Measurements from ENCODE around the gene ATP2B1. TPM values are rescaled to one million over a fixed set of nuclear protein-coding genes. Genes with fewer than 3 reads are reported as not detected.

The ATP2B1 gene
- polyA plus RNA-seq, 3 donors: 3.7 to 13.3 (median 5.6) TPM

- H3K27ac ChIP-seq (ENCODE audit: low read depth, low read length): no peak overlapping the region
- 96 to 98% (median 97%) methylated on average over 2 of the region's 2 CpGs for WGBS, 3 donors
These were observed 36.1 kb downstream of the ATP2B1 start for GRCh38 chr12:89672589-89672979.

GRCh38 chr12:89671469-89671868 lies 37.2 kb downstream of the ATP2B1 start:
- no peak overlapping the region for H3K27ac ChIP-seq (ENCODE audit: low read depth, low read length)
- WGBS, 3 donors: 86 to 90% (median 86%) methylated on average over 4 of the region's 4 CpGs

DNA sequence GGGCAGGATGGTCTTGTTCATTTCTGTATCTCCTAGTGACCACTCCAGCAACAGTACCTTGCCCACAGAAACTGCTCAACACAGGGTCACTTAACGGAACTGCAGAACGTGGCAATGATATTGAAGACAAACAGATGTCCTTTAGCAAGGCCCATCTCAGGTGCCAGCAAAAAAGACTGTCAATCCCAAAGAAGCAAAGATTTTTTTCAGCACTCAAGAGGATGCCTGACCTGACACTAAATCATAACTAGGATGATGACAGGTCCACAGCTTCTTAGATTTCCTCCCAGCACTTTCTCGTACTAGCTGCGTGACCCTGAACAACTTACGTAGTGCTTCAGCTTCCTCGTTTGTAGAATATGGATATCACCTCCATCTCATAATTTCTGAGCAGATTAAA lies 39.4 kb downstream of the ATP2B1 start:
- 91 to 95% (median 94%) methylated on average over 6 of the region's 6 CpGs for WGBS, 3 donors
- H3K27ac ChIP-seq (ENCODE audit: low read depth, low read length): no peak overlapping the region

DNA sequence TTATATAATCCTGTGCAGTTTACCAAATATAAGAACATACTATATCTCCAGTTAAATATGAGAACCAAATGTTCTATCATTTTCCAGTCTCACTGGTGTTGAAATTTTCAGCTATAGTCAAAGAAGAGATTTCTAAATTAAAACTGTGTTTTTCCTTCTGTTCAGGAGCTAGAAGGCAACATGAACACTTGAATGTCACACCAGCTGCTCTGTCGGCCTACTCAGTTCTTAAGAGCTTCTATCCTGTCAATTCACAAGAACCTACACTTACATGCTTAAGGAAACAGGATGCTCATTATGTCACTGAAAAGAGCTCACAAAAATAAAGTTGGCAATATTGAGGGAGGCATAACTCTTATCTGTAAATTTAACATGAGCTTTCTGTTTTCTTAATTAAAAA lies 43.1 kb downstream of the ATP2B1 start:
- H3K27ac ChIP-seq (ENCODE audit: low read depth, low read length): no peak overlapping the region
- WGBS, 3 donors: 49 to 69% (median 54%) methylated on average over 1 of the region's 1 CpG

GRCh38 chr12:89664441-89664840 lies 44.2 kb downstream of the ATP2B1 start:
- 32 to 100% (median 97%) methylated on average over 1 of the region's 1 CpG for WGBS, 3 donors
- H3K27ac ChIP-seq (ENCODE audit: low read depth, low read length): no peak overlapping the region

- 43 to 57% (median 51%) methylated on average over 4 of the region's 4 CpGs for WGBS, 3 donors
These were observed 44.9 kb downstream of the ATP2B1 start for GRCh38 chr12:89663577-89664357.

GRCh38 chr12:89662623-89663022 lies 46.0 kb downstream of the ATP2B1 start:
- H3K27ac ChIP-seq (ENCODE audit: low read depth, low read length): no peak overlapping the region

More at GRCh38 chr12:89663577-89664357, 44.9 kb downstream of the ATP2B1 start:
- no peak overlapping the region for H3K27ac ChIP-seq (ENCODE audit: low read depth, low read length)

DNA sequence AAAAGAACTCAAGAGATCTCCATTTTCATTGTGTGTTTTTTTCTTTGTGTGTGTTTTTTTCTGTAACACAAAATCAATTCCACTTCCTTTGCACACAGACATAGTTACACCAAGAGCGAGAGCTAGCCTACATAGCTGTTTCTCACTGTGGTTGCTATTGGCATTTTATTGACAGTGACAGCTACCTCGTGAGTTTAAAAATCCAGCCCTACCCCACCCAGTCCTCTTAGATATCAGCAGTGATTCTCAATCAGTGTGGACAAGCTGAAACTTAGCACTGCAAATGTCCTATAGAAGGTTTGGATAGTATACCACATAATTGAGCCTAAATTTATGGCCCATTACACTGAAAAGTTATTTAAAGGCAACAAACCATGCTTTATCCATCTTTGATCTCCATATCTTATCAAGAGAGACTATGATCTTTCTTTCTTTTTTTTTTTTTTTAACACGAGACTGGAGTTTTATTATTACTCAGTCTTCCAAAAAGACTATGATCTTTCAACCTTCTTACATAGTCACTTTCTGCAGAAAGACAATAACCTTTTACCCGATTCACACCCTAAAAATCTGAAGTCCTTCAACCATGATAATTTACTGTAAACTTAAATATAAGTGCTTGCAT lies 46.8 kb downstream of the ATP2B1 start:
- H3K27ac ChIP-seq (ENCODE audit: low read depth, low read length): no peak overlapping the region
- 83 to 85% (median 83%) methylated on average over 4 of the region's 4 CpGs for WGBS, 3 donors

DNA sequence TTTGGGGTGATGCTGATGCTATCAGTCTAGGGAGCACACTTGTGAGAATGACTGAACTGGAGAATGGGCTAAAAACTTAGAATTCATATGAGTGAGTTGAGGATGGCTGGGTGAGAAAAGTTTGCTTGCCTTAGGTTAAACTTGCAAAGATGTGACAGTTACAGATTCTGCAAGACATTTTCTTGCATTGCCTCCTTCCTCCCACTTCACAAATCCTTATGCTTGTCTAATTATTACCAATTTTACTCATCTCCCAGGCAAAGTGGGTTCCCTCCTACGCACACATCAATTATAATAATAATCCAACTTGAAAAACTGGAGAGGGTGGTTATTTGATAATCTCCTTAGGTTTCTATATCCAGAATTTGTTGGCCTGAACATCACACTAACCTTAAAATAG lies 50.9 kb downstream of the ATP2B1 start:
- WGBS, 3 donors: 89 to 100% (median 98%) methylated on average over 1 of the region's 1 CpG
- H3K27ac ChIP-seq (ENCODE audit: low read depth, low read length): no peak overlapping the region

DNA sequence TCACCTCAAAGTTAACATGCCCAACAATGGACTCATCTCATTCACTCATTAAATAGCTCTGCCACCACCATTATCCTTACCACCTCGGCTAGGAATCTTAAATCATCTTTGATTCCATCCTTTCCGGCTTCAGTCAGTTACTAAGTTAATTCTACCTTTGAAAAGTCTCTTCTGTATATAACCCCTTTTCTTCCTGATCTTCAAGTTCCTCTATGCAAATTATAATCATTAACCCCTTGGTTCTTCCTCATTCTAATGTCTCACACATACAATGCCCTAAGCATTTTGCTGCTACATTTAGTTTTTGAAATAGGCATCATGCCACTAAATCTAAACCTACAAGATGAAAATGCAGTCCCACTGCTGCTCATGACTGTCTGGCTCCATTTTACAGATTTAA lies 51.6 kb downstream of the ATP2B1 start:
- 79 to 91% (median 81%) methylated on average over 2 of the region's 2 CpGs for WGBS, 3 donors
- H3K27ac ChIP-seq (ENCODE audit: low read depth, low read length): no peak overlapping the region

DNA sequence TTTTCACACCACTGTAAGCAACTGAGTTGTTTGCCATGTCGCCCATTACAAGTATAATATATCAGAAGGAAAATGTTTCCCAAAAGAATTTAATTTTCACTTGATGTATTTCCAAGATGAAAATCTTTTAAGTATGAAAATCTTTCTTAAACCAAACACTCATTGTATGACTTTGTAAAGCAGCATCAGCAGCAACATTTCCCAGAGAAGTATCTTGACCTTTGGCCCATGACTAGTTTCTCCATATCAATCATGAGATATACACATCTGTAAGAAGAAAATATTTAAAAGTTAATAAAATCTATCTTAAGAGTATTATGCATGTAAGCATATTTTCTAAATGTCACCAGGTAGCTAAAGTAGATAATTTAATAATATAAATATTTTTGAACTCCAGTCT lies 52.8 kb downstream of the ATP2B1 start:
- 80 to 87% (median 83%) methylated on average over 1 of the region's 1 CpG for WGBS, 3 donors
- H3K27ac ChIP-seq (ENCODE audit: low read depth, low read length): no peak overlapping the region

DNA sequence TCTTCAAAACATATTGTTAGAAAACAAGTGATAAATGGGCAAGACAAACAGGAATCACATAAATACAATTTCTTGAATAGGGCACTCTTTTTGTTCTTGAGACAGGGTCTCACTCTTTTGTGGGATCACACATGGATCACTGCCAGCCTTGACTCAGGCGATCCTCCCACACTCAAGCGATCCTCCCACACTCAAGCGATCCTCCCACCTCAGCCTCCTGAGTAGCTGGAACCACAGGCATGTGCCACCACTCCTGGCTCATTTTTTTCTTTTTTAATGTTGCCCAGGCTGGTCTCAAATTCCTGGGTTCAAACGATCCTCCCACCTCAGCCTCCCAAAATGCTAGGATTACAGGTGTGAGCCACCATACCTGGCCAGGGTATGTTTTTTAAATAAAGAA lies 57.4 kb downstream of the ATP2B1 start:
- no peak overlapping the region for H3K27ac ChIP-seq (ENCODE audit: low read depth, low read length)
- WGBS, 3 donors: 91 to 97% (median 94%) methylated on average over 4 of the region's 4 CpGs

DNA sequence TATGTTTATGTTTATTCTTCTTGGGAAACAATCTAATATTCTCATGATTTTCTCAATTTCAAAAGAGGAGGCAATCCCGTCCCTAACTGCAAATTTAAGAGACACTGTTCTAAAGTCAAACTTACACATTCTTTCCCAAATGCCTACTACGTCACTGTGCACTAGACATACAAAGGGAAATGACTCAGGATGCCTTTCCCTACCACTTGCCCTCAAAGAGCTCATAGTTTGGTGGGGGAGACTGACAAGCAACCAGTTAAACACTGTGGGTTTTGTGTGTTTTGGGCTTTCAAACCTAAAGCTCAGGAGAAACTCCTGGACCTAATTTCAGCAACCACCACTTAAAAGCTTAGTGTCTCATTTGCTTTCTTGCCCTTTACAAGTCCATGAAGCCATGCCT lies 58.4 kb downstream of the ATP2B1 start:
- no peak overlapping the region for H3K27ac ChIP-seq (ENCODE audit: low read depth, low read length)
- 93 to 98% (median 93%) methylated on average over 2 of the region's 2 CpGs for WGBS, 3 donors

DNA sequence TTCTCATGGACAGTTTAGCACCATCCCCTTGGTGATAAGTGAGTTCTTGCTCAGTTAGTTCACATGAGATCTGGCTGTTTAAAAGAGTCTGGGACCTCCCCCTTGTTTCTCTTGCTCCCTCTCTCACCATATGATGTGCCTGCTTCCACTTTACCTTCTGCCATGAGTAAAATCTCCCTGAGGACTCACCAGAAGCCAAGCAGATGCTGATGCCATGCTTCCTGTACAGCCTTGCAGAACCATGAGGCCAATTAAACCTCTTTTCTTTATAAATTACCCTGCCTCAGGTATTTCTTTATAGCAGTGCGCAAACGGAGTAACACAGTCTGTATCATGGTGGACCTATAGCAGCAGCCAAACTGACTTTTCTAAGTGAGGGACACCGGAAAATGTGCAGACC lies 58.8 kb downstream of the ATP2B1 start:
- 97 to 100% (median 100%) methylated on average over 3 of the region's 3 CpGs for WGBS, 3 donors
- H3K27ac ChIP-seq (ENCODE audit: low read depth, low read length): no peak overlapping the region

DNA sequence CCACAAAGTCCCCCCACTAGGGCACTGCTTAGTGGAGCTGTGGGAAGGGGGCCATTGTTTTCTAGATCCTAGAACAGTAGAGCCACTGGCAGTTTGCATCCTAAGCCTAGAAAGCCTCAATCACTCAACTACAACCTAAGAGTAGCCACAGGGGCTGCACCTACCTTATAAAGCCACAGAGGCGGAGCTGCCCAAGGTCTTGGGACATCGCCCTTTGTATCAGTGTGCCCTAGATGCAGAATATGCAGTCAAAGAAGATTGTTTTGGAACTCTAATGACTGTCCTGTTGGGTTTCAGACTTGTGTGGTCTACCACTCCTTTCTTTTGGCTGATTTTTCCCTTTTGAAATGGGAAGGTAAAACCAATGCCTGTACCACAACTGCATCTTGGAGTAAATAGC lies 59.5 kb downstream of the ATP2B1 start:
- 68 to 99% (median 94%) methylated on average over 2 of the region's 2 CpGs for WGBS, 3 donors
- H3K27ac ChIP-seq (ENCODE audit: low read depth, low read length): no peak overlapping the region

DNA sequence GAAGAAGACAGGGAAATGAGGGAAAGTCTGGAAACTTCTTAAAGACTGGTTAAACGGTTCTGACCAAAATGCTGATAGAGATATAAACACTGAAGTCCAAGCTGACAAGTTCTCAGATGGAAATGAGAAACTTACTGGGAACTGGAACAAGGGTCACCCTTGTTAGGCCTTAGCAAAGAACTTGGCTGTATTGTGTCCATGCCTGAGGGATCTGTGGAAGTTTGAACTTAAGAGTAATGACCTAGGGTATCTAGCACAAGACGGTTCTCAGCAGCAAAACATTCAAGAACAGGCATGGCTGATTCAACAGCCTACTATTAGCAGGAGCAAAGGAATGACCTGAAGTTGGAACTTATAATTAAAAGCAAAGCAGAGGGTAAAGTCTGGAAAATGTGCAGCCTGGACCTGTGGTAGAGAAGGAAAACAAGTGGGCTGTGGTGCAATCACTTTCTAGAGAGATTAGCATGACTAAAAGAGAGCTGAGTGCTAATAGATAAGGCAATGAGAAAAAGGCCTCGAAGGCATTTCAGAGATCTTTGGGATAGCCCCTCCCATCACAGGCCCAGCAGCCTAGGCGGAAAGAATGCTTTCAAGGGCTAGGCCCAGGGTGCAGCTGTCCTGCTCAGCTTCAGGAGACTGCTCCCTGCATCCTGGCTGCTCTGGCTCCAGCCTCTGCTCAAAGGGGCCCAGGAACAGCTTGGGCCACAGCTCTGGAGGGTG lies 60.3 kb downstream of the ATP2B1 start:
- no peak overlapping the region for H3K27ac ChIP-seq (ENCODE audit: low read depth, low read length)

DNA sequence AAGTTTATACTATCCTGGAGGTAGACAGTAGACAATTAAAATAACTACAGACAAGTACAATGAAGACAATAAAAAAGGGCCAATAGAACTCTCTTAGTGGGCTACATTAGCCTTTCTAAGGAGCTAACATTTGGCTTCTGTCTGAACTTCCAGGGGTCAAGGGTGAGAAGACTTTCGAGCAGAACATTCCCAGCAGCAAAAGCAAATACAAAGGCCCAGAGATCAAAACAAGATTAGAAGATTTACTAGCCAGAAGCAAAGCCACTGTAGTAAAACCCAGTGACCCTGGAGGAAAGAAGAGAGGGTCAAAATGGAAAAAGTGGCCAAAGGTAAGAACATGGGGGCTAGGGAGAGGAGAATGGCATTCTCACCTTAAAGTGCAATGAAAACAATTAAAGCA lies 63.2 kb downstream of the ATP2B1 start:
- whole genome bisulfite sequencing, 3 donors: 33 to 90% (median 78%) methylated on average over 1 of the region's 1 CpG

More for the DNA sequence above, 60.3 kb downstream of the ATP2B1 start:
- 70 to 76% (median 70%) methylated on average over 4 of the region's 4 CpGs for WGBS, 3 donors

GRCh38 chr12:89642959-89643358 lies 65.7 kb downstream of the ATP2B1 start:
- 81 to 87% (median 82%) methylated on average over 5 of the region's 5 CpGs for WGBS, 3 donors
- no peak overlapping the region for H3K27ac ChIP-seq (ENCODE audit: low read depth, low read length)

More for the DNA sequence above, 63.2 kb downstream of the ATP2B1 start:
- no peak overlapping the region for H3K27ac ChIP-seq (ENCODE audit: low read depth, low read length)

DNA sequence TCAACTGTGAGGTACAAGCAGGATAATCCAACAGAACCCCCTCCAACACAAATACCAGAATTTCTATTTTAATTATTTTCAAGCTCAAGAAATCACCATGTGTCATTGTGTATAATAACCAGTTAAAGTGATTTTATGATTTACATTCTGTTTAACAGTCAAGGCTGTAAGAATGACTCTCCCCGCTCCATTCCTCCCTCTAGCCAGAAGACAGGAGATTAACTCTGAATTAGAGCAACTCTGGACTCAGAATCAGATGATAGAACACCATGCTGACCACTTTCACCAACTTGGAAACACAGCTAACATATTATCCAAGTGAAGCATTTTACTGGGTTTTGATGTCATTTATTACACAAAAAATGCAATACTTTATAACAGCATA lies 71.9 kb downstream of the ATP2B1 start:
- H3K27ac ChIP-seq (ENCODE audit: low read depth, low read length): no peak overlapping the region
- 97 to 100% (median 98%) methylated on average over 1 of the region's 1 CpG for WGBS, 3 donors
